Measurements from ENCODE around the gene HOXB13. TPM values are rescaled to one million over a fixed set of nuclear protein-coding genes. Genes with fewer than 3 reads are reported as not detected.

The HOXB13 gene
- total RNA-seq (under 1 TPM in 1 of 5 donors, not detected in 4; 0.13 TPM), total RNA-seq (0 to 0.06 (median 0) reads per million in 29 experiments)
- not detected for total RNA-seq (2013)

DNA sequence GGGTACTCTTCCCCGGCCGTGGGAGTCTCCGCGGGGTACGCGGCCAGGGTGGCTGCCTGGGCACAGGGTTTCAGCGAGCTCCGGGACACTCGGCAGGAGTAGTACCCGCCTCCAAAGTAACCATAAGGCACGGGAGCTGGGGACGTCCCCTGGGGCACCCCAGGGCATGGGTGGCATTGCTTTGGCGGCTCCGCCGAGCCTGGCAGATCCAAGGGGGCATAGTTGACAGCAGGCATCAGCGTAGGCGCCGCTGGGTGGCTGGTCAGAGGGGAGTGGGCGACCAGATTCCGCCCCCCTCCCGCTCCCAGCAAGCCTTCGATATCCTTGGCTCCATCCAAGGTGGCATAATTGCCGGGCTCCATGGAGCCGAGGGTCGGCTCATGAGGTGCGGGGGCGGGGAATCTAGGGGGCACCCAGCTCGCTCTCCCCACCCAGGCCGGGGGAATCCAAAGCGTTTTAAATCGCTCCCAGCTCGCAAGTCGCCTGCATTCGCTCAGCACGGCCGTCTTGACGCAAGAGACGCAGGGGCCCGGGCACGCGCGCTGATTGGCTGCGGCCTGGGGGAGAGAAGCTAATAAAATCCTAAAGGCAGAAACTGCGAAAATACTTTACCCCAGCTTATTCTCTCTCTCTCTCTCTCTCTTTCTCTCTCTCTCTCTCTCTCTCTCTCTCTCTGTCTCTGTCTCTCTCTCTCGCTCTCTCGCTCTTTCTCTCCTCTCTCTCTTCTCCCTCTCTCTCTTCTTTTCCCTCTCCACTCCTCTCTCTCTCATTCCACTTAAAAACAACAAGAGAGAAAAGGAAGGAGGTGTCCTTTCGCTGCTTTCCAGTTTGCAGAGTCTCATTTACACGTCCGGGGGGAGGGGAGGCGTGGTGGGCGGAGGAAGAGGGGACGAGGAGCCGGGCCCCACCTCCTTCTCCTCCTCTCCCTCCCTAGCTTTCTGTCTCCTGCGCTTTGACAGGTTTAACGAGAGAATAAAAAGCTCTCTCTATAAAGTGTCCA is at the start of gene HOXB13:
Gene HOXB13, minus strand, starts transcription at position 519 of the 1,000 bp plus-strand sequence. Its CDS starts 157 bp downstream, at position 362.
- POLR2A ChIA-PET = interaction anchor here in 1 of 2 donors (0.7 kb wide), 1 partner anchor 120 kb away, joined by 3 read pairs; no protein-coding TSS in a partner anchor

DNA sequence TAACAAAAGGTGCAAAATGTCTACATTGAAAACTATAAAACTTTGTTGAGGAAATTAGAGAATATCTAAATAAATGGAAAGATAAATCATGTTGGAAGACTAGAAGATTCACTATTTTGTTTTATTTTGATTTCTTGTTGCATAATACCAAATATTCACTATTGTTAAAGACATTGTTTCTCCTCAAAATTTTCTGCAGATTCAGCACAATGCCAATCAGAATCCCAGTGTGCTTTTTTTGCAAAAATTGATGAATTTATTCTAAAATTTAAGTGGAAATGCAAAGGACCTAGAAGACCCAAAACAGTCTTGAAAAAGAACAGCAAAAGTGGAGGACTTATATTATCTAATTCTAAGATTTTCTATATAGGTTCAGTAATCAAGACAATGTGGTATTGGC is 48.1 kb upstream of the HOXB13 start:
- Mint-ChIP-seq H3K4me3 (no peak overlapping the region), H3K27me3 (peaks cover 28 to 32% of the 10 kb centered on the region in 2 donors), H3K27ac (no peak overlapping the region), H3K36me3 (no peaks in the 10 kb centered on the region), H3K9me3 (no peaks in the 10 kb centered on the region), H3K4me1 (no peaks in the 10 kb centered on the region)
- H3K36me3 ChIP-seq (ENCODE audit: control insufficient read depth in 2 of 2, extremely low read depth in 1 of 2, insufficient read depth in 1 of 2, low read length in 1 of 2) = no peaks in the 10 kb centered on the region
- H3K27ac ChIP-seq (ENCODE audit: low read length) = no peak overlapping the region
- H3K4me3 ChIP-seq (ENCODE audit: control insufficient read depth in 1 of 2, extremely low read depth in 1 of 2, low read length in 1 of 2) = no peak overlapping the region
- peaks cover 4 to 31% of the 10 kb centered on the region in 2 experiments for H3K27me3 ChIP-seq (replicated peaks in 1 of 2; ENCODE audit: control insufficient read depth in 2 of 2, extremely low read depth in 1 of 2, insufficient read depth in 2 of 2, low read length in 1 of 2)
- ChIA-PET CTCF (no interaction called here), POLR2A (no interaction called here)
- DNase-seq = no peak
- no peaks in the 10 kb centered on the region for H3K4me1 ChIP-seq (ENCODE audit: control insufficient read depth in 1 of 2, extremely low read depth in 1 of 2, insufficient read depth in 2 of 2, low read length in 2 of 2)
- no peaks in the 10 kb centered on the region for H3K9me3 ChIP-seq
- no peak for ATAC-seq (replicated peaks in 1 of 4)

More for the DNA sequence above, at the start of gene HOXB13:
- peak within 1 kb of the TSS; percentile 29 to 77 (median 46) for H3K4me3 Mint-ChIP-seq
- DNase-seq (peak in 22 of 35 experiments; percentile 15 to 60 (median 32)), ATAC-seq (replicated peaks in 1 of 4) (peak in 1 of 4 experiments; percentile 61)
- H3K4me1 ChIP-seq (ENCODE audit: control insufficient read depth in 1 of 2, extremely low read depth in 1 of 2, insufficient read depth in 2 of 2, low read length in 2 of 2) = peaks cover 4 to 56% of the 10 kb centered on the region in 2 experiments
- no peaks in the 10 kb centered on the region for H3K36me3 ChIP-seq (ENCODE audit: control insufficient read depth in 2 of 2, extremely low read depth in 1 of 2, insufficient read depth in 1 of 2, low read length in 1 of 2)
- 7% methylated on average over 28 of the region's 55 CpGs for WGBS (ENCODE audit: insufficient coverage)
- H3K4me1 Mint-ChIP-seq = peaks cover 39 to 63% (median 48%) of the 10 kb centered on the region in 3 donors
- H3K9me3 Mint-ChIP-seq = no peaks in the 10 kb centered on the region
- peaks cover 84 to 92% of the 10 kb centered on the region in 2 donors for H3K27me3 Mint-ChIP-seq
- peaks cover 30 to 90% of the 10 kb centered on the region in 2 experiments for H3K27me3 ChIP-seq (replicated peaks in 1 of 2; ENCODE audit: control insufficient read depth in 2 of 2, extremely low read depth in 1 of 2, insufficient read depth in 2 of 2, low read length in 1 of 2)
- peak within 1 kb of the TSS; percentile 8 to 64 for H3K4me3 ChIP-seq (ENCODE audit: control insufficient read depth in 1 of 2, extremely low read depth in 1 of 2, low read length in 1 of 2)
- no peaks in the 10 kb centered on the region for H3K36me3 Mint-ChIP-seq
- H3K27ac ChIP-seq (ENCODE audit: low read length) = no peak within 1 kb of the TSS
- CTCF ChIA-PET = interaction anchor here (0.5 to 1.0 kb wide), 5 partner anchors 16 to 114 kb away, joined by 3 to 4 read pairs (median 4); no protein-coding TSS in a partner anchor
- H3K9me3 ChIP-seq = no peaks in the 10 kb centered on the region
- peak within 1 kb of the TSS in 1 of 2 donors; percentile 42 for H3K27ac Mint-ChIP-seq

DNA sequence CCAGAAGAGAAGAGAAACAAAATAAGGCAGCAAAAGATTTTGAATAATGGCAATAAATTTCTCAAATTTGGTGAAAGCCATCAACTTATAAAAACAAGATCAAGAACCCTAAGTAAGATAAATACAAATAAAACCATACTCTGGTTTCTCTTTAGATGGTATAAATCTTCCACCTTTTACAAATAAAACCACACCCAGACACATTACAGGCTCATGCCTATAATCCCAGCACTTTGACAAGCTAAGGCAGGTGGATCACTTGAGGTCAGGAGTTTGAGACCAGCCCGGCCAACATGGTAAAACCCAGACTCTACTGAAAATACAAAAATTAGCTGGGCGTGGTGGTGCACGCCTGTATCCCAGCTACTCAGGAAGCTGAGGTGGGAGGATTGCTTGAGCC is 44.7 kb upstream of the HOXB13 start:
- ATAC-seq (replicated peaks in 1 of 4) (no peak), DNase-seq (no peak)
- WGBS (ENCODE audit: insufficient coverage) = no CpG with 5 or more reads among the region's 3 CpGs
- ChIA-PET POLR2A (no interaction called here), CTCF (no interaction called here)
- Histone ChIP-seq H3K4me3 (ENCODE audit: control insufficient read depth in 1 of 2, extremely low read depth in 1 of 2, low read length in 1 of 2) (no peak overlapping the region), H3K36me3 (ENCODE audit: control insufficient read depth in 2 of 2, extremely low read depth in 1 of 2, insufficient read depth in 1 of 2, low read length in 1 of 2) (no peaks in the 10 kb centered on the region), H3K4me1 (ENCODE audit: control insufficient read depth in 1 of 2, extremely low read depth in 1 of 2, insufficient read depth in 2 of 2, low read length in 2 of 2) (no peaks in the 10 kb centered on the region), H3K27me3 (replicated peaks in 1 of 2; ENCODE audit: control insufficient read depth in 2 of 2, extremely low read depth in 1 of 2, insufficient read depth in 2 of 2, low read length in 1 of 2) (peaks cover 4 to 43% of the 10 kb centered on the region in 2 experiments), H3K27ac (ENCODE audit: low read length) (no peak overlapping the region), H3K9me3 (no peaks in the 10 kb centered on the region)
- H3K4me3 Mint-ChIP-seq = no peak overlapping the region
- H3K4me1 Mint-ChIP-seq = no peaks in the 10 kb centered on the region
- H3K36me3 Mint-ChIP-seq = no peaks in the 10 kb centered on the region
- H3K9me3 Mint-ChIP-seq = no peaks in the 10 kb centered on the region
- H3K27ac Mint-ChIP-seq = no peak overlapping the region
- H3K27me3 Mint-ChIP-seq = peaks cover 41 to 50% of the 10 kb centered on the region in 2 donors

DNA sequence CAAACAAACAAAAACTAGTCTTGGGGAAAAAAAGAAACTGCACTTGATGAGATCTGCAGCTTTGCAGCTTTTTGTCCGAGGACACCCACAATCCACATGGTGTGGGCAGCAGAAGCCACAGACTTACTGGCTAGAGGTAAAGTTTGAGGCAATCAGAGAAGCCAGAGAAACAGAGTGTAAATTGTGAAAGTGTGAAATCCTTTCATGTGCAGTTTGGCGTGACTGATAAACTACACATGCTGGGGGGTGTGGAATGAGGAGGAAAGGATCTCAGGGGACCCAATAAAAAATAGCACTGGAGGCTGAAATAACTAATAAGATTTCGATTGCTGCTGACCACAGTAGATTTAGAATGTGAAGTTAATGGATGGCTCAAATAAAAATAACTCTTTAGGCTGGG is 42.4 kb upstream of the HOXB13 start:
- H3K4me1 Mint-ChIP-seq = no peaks in the 10 kb centered on the region
- no peak overlapping the region for H3K4me3 Mint-ChIP-seq
- peaks cover 49 to 53% of the 10 kb centered on the region in 2 donors for H3K27me3 Mint-ChIP-seq
- Histone ChIP-seq H3K9me3 (no peaks in the 10 kb centered on the region), H3K4me1 (ENCODE audit: control insufficient read depth in 1 of 2, extremely low read depth in 1 of 2, insufficient read depth in 2 of 2, low read length in 2 of 2) (no peaks in the 10 kb centered on the region), H3K27me3 (replicated peaks in 1 of 2; ENCODE audit: control insufficient read depth in 2 of 2, extremely low read depth in 1 of 2, insufficient read depth in 2 of 2, low read length in 1 of 2) (peaks cover 4 to 41% of the 10 kb centered on the region in 2 experiments), H3K27ac (ENCODE audit: low read length) (no peak overlapping the region), H3K4me3 (ENCODE audit: control insufficient read depth in 1 of 2, extremely low read depth in 1 of 2, low read length in 1 of 2) (no peak overlapping the region), H3K36me3 (ENCODE audit: control insufficient read depth in 2 of 2, extremely low read depth in 1 of 2, insufficient read depth in 1 of 2, low read length in 1 of 2) (no peaks in the 10 kb centered on the region)
- no peaks in the 10 kb centered on the region for H3K9me3 Mint-ChIP-seq
- ChIA-PET CTCF (no interaction called here), POLR2A (no interaction called here)
- DNase-seq (no peak), ATAC-seq (replicated peaks in 1 of 4) (no peak)
- no peaks in the 10 kb centered on the region for H3K36me3 Mint-ChIP-seq
- 37% methylated on average over 2 of the region's 3 CpGs for WGBS (ENCODE audit: insufficient coverage)
- no peak overlapping the region for H3K27ac Mint-ChIP-seq

DNA sequence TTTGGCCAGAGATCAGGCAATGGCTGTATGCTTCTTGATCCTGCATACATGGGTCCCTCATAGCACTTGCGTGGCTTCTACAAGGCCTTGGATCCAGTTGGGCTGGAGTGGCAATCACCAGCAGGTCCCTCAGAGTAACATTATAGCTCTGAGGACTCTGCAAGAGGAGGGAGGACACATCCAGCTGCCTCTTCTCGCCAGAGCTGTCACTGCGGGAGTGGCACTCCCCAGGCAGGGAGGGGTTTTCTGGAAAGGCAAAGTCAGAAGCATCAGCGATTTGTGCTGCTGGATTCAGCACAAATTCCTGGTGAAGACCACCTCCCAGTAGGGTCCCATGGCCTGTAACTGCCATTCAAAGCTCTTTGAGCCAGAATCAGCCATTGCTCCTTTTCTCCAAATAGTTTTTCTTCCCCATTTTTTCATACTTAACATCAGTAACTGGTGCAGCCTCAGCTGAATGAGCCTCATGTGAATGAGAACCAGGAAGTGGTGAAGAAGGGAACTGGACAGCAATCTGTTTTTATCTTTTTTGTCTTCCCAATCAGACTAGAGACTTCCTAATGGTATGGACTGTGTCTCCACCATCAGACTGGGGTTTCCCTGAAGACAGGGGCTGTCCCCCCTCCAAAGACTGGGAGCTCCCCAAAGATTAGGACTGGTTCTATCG is 40.6 kb upstream of the HOXB13 start:
- Histone ChIP-seq H3K9me3 (no peaks in the 10 kb centered on the region), H3K4me3 (ENCODE audit: control insufficient read depth in 1 of 2, extremely low read depth in 1 of 2, low read length in 1 of 2) (no peak overlapping the region), H3K27ac (ENCODE audit: low read length) (no peak overlapping the region), H3K4me1 (ENCODE audit: control insufficient read depth in 1 of 2, extremely low read depth in 1 of 2, insufficient read depth in 2 of 2, low read length in 2 of 2) (no peaks in the 10 kb centered on the region), H3K36me3 (ENCODE audit: control insufficient read depth in 2 of 2, extremely low read depth in 1 of 2, insufficient read depth in 1 of 2, low read length in 1 of 2) (no peaks in the 10 kb centered on the region), H3K27me3 (replicated peaks in 1 of 2; ENCODE audit: control insufficient read depth in 2 of 2, extremely low read depth in 1 of 2, insufficient read depth in 2 of 2, low read length in 1 of 2) (peaks cover 0 to 41% of the 10 kb centered on the region in 2 experiments)
- H3K4me3 Mint-ChIP-seq = no peak overlapping the region
- ATAC-seq (replicated peaks in 1 of 4) = no peak
- H3K27ac Mint-ChIP-seq = no peak overlapping the region
- H3K36me3 Mint-ChIP-seq = no peaks in the 10 kb centered on the region
- H3K4me1 Mint-ChIP-seq = no peaks in the 10 kb centered on the region
- H3K27me3 Mint-ChIP-seq = peaks cover 49 to 55% of the 10 kb centered on the region in 2 donors
- POLR2A ChIA-PET = no interaction called here
- 83% methylated on average over 4 of the region's 5 CpGs for WGBS (ENCODE audit: insufficient coverage)
- H3K9me3 Mint-ChIP-seq = no peaks in the 10 kb centered on the region
- CTCF ChIA-PET = interaction anchor here in 1 of 2 donors (0.6 kb wide), 1 partner anchor 1000 kb away, joined by 3 read pairs; no protein-coding TSS in a partner anchor
- no peak for DNase-seq

DNA sequence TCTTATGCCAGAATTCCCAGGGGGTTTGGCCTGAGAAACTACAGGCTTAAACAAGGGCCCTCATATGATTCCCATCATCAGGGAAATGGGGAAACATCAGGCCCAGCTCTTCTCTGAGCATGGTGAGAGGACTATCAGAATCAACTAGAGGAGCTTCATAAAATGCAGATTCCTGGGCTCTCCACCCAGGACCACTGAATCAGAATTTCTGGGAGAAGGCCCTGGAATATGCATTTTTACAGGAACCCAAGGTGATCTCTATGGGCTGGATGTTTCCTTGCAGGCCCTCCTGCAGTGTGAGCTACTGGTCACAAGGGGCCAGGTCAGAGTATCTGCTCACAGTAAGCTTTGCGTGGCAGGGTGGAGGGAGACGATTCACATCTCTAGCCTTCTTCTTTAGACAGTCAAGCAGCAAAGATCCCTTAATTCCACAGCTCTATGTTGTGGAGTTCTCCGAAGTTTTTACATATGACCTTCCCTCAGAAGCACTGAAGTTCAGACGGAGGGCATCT is 38.8 kb upstream of the HOXB13 start:
- Mint-ChIP-seq H3K9me3 (no peaks in the 10 kb centered on the region), H3K4me1 (no peaks in the 10 kb centered on the region), H3K27ac (no peak overlapping the region), H3K4me3 (no peak overlapping the region), H3K36me3 (no peaks in the 10 kb centered on the region), H3K27me3 (peaks cover 56 to 67% of the 10 kb centered on the region in 2 donors)
- 80% methylated on average over 1 of the region's 4 CpGs for WGBS (ENCODE audit: insufficient coverage)
- ATAC-seq (replicated peaks in 1 of 4) (no peak), DNase-seq (no peak)
- Histone ChIP-seq H3K27ac (ENCODE audit: low read length) (no peak overlapping the region), H3K4me3 (ENCODE audit: control insufficient read depth in 1 of 2, extremely low read depth in 1 of 2, low read length in 1 of 2) (no peak overlapping the region), H3K4me1 (ENCODE audit: control insufficient read depth in 1 of 2, extremely low read depth in 1 of 2, insufficient read depth in 2 of 2, low read length in 2 of 2) (no peaks in the 10 kb centered on the region), H3K9me3 (no peaks in the 10 kb centered on the region), H3K36me3 (ENCODE audit: control insufficient read depth in 2 of 2, extremely low read depth in 1 of 2, insufficient read depth in 1 of 2, low read length in 1 of 2) (no peaks in the 10 kb centered on the region), H3K27me3 (replicated peaks in 1 of 2; ENCODE audit: control insufficient read depth in 2 of 2, extremely low read depth in 1 of 2, insufficient read depth in 2 of 2, low read length in 1 of 2) (peaks cover 0 to 48% of the 10 kb centered on the region in 2 experiments)
- ChIA-PET CTCF (interaction anchor here (0.5 to 1.1 kb wide), 2 partner anchors 26 to 89 kb away, joined by 3 read pairs; no protein-coding TSS in a partner anchor), POLR2A (interaction anchor here in 1 of 2 donors (0.6 kb wide), 1 partner anchor 95 kb away, joined by 3 read pairs; no protein-coding TSS in a partner anchor)
